Cardiac fibroblast (primary cell): ENCODE measurements around the gene HADH.
"Not testable (repeated sequence)": the region's sequence is repeated elsewhere in the genome, so short reads cannot be mapped to it uniquely, and the experiment has no call there.

ENCODE experiments used
- DNase-seq, 2 donors: peaks; one replicate each; pipeline versions ENCODE4 v3.0.0 to v3.0.0-alpha.2; 2010; ENCODE audit warnings: low read depth in 2 of 2
- H3K4me3 ChIP-seq, 2 donors: replicated peaks in 1 of 2; 1 replicate in 1 of 2; 2 replicates in 1 of 2; pipeline ENCODE4 v1.5.1; 2011; ENCODE audit warnings: low read depth in 2 of 2, low read length in 2 of 2, mild to moderate bottlenecking in 2 of 2, moderate library complexity in 1 of 2
- CTCF ChIP-seq: IDR thresholded peaks from one replicate; pipeline ENCODE4 v1.5.1; 2011; ENCODE audit warnings: low read depth, mild to moderate bottlenecking, low read length, inconsistent platforms

HADH gene

DNA sequence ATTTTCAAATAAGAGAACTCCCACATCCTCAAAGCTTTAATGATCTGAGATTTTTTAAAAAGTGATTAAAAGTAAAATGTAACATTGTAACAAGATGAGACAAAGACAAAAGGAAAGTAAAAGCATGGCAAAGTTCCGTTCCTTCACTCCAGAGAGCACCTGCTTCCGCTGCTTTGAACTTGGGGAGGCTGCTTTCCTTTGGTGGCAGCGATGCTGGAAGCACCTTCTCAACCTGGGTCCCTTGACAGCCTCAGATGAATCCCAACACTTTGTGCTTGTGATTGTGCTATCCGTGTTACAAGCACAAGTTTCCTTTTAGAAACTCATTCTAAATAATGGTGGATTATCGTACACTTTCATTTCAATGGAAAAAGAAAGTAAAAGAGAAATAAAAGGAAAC is 59.7 kb downstream of the HADH start:
- TF ChIP-seq CTCF = no peak
- DNase-seq = no peak
- H3K4me3 ChIP-seq = no peak overlapping the region

DNA sequence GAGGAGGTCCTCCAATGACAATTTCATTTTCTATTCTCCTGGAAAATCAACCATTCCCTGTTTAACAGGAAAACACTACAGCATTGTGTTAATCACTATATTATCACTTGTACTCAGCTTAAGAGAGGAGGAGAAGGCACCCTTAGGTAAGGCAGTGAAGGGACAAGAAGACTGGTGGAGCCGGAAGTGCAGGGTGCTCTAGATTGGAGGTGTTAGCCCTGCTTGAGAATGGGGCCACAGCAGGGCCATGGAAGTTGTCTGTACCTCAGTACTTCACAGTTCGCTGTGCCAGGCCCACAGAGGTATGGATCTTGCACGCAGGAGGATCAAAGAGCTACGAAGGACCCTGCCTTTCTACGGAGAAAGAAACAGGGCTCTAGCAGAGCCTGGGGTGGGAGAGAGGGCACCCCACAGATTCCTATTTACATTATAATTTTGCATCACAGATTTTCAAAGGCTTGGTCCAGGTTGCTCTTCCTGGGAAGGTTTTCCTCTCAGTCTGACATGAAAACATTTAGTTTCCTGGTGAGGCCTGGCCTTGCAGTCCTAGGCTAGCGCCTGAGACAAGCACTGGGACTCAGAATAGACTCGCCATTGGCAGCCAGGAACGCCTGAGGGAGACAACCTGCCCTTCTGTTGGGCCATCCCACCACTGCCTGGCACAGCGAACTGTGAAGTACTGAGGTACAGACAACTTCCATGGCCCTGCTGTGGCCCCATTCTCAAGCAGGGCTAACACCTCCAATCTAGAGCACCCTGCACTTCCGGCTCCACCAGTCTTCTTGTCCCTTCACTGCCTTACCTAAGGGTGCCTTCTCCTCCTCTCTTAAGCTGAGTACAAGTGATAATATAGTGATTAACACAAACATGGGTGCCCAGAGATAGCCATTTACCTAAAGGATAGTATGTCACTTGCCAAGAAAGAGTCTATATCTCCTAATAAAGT is 60.8 kb downstream of the HADH start:
- not testable (repeated sequence) for H3K4me3 ChIP-seq

DNA sequence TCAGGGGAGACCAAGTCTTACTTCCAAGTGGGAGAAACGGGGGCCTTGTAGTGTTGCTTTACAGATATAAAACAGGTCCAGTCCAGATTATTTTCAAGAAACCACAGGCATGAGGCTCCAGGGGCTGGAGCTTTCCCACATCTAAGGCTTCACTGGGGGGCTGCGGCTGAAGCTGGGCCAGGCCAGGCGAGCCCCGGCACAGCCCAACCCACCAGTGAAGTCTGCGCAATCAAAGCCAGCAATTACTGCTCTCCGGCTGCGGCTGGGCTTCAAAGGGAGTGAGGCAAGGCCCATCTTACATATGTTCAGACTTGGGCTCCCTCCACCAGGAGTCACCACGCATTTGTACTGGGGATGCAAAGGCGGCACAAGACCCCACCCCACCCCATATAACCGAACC is 61.7 kb downstream of the HADH start:
- no peak for TF ChIP-seq CTCF
- H3K4me3 ChIP-seq = no peak overlapping the region
- no peak for DNase-seq

More for the DNA sequence above, 60.8 kb downstream of the HADH start:
- not testable (repeated sequence) for DNase-seq

DNA sequence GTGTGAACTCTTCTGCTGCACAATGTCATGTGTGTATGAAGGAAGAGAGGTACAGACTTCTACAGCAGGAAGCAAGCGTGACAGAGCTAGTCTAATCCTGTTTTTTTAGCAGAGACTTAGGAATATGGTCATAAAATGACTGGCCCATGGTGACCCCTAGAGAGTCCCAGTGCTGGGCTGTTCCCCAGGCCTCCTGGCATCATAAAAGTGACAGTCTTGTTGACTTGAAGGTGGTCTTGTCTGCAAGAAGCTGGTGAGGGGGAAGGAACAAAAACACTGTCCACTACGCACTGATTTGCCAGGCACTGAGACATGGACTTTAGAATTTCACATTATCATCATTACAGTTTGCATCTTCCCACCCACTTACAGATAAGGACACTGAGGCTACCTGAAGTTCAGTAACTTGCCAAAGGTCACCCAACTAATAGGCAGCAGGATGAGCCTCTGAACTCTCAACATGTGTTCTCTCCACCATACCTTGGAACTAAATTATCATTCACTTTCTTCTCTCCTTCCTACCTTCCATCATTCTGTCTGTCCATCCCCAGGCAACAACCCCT is 63.0 kb downstream of the HADH start:
- no peak for DNase-seq
- TF ChIP-seq CTCF = no peak
- no peak overlapping the region for H3K4me3 ChIP-seq

DNA sequence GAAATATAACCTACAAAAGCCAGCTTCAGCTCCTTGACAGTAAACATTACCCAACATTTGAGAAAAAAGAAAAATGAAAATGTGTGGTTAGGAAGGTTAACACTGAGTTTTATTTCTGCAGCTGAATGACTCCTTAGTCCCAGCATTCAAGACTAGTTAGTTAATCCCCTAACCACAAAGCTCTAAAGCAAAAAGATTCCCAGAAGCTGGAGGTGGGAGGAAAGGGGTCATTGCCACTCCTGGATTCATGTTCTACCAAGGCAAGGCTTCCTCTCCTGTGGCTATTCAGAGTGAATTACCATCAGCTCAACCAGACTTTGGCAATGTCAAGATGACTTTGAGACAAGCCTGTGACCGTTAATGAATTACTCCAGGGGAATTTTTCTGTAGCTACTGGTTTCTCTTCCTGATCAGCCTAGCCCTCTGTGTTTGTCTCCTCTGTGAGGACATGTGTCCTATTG is 63.6 kb downstream of the HADH start:
- H3K4me3 ChIP-seq = no peak overlapping the region
- DNase-seq = no peak
- no peak for TF ChIP-seq CTCF

GRCh38 chr4:108054025-108054638 is 64.4 kb downstream of the HADH start:
- no peak for DNase-seq
- TF ChIP-seq CTCF = no peak
- H3K4me3 ChIP-seq = no peak overlapping the region

DNA sequence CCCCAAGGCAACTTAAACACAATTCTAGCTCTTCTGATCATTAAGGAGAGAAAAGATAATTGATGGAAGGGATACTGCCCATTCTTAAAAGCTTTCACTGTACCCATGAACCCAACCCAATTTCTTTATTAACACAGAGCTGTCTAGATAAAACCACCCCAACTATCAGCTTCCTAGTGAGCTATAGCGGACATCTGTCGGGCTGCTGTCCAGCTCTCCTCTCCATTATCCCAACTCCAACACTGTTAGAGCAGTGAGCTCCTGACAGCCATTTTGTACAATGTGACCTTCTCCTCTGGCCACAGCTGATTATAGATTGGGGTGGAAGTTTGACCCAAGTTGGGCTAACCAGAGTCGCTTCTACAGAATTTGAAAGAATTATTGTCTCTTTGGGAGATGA is 66.1 kb downstream of the HADH start:
- H3K4me3 ChIP-seq = no peak overlapping the region
- no peak for TF ChIP-seq CTCF
- no peak for DNase-seq
